Fibroblast of peridontal ligament (primary cell): ENCODE measurements around the gene PFKFB4.

Source experiments
- DNase-seq: peaks from one replicate; pipeline ENCODE4 v3.0.0-alpha.2; 2010; ENCODE audit errors: extremely low read depth

Gene PFKFB4

GRCh38 chr3:48584836-48585235, 28.2 kb upstream of the PFKFB4 start:
- DNase-seq: no peak

- DNase-seq: no peak
Observed at GRCh38 chr3:48581621-48582481, 25.2 kb upstream of the PFKFB4 start.

- no peak for DNase-seq
Observed at GRCh38 chr3:48576647-48577046, 20.0 kb upstream of the PFKFB4 start.

GRCh38 chr3:48575366-48575765, 18.8 kb upstream of the PFKFB4 start:
- no peak for DNase-seq

GRCh38 chr3:48573973-48574585, 17.5 kb upstream of the PFKFB4 start:
- no peak for DNase-seq

GRCh38 chr3:48572517-48572916, 15.9 kb upstream of the PFKFB4 start:
- no peak for DNase-seq

- no peak for DNase-seq
Observed at GRCh38 chr3:48571938-48572337, 15.3 kb upstream of the PFKFB4 start.

GRCh38 chr3:48569808-48570450, 13.3 kb upstream of the PFKFB4 start:
- DNase-seq: no peak

GRCh38 chr3:48569400-48569799, 12.8 kb upstream of the PFKFB4 start:
- DNase-seq: no peak

- no peak for DNase-seq
Observed at GRCh38 chr3:48568476-48568875, 11.9 kb upstream of the PFKFB4 start.

GRCh38 chr3:48567500-48567899, 10.9 kb upstream of the PFKFB4 start:
- no peak for DNase-seq

- DNase-seq: no peak
Observed at GRCh38 chr3:48567090-48567489, 10.5 kb upstream of the PFKFB4 start.

- DNase-seq: no peak
Observed at GRCh38 chr3:48566401-48566760, 9.8 kb upstream of the PFKFB4 start.

GRCh38 chr3:48565591-48566400, 9.2 kb upstream of the PFKFB4 start:
- DNase-seq: peak; percentile 51

- no peak for DNase-seq
Observed at GRCh38 chr3:48565186-48565585, 8.6 kb upstream of the PFKFB4 start.

- no peak for DNase-seq
Observed at GRCh38 chr3:48564667-48565066, 8.1 kb upstream of the PFKFB4 start.

GRCh38 chr3:48564022-48564421, 7.4 kb upstream of the PFKFB4 start:
- DNase-seq: peak; percentile 48

- DNase-seq: peak; percentile 49
Observed at GRCh38 chr3:48563382-48563918, 6.8 kb upstream of the PFKFB4 start, which contains the start of gene UCN2. UCN2 (minus strand) TSS chr3:48563781; CDS start chr3:48563124, 657 bp downstream.

- no peak for DNase-seq
Observed at GRCh38 chr3:48562367-48563095, 5.9 kb upstream of the PFKFB4 start.

GRCh38 chr3:48561045-48561736, 4.6 kb upstream of the PFKFB4 start:
- DNase-seq: peak; percentile 54
